ENCODE results near the gene EIF5A2. TPM values are rescaled to one million over a fixed set of nuclear protein-coding genes. Genes with fewer than 3 reads are reported as not detected.

The EIF5A2 gene
- total RNA-seq, 4 donors from 2014 or later = 1.8 to 37.4 (median 3.3) TPM

DNA sequence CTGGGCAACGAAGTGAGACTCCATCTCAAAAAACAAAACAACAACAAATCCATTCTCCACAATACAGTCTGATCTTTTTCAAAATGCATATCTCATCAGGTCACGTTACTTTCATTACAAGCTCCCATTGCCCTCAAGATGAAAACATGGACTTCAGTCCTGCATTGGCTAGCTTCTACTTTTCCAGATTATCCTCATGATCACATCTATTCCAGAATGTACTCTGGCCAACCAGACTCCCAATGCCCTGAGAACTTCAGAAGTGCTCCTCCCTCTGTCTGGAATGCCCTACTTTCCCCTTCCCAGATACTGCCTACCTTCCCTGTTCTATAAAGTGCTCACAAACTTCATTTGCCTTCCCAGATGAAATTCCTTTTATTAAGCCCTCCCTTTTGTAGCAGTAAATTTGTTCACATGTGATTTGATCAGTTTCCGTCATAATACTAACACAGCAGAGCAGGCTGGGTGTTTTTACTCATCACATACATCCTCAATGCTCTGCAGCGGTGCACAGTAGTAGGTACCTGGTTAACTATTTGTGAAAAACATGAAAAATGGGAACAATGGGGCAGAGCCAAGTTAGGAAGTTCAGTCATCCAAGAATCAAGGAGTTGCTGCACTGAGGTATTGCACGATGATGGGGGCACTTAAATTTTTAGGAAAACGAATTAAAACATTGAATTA, 43.8 kb downstream of the EIF5A2 start:
- WGBS, 2 donors (ENCODE audit: low coverage in 1 of 2) = 88 to 93% methylated on average over 6 of the region's 6 CpGs
- TF ChIP-seq EP300 (IDR thresholded peaks at IDR 0.05; ENCODE audit: low read depth) = no peak
- TF ChIP-seq POLR2A (IDR thresholded peaks at IDR 0.05) = peak; percentile 24
- peaks cover 0 to 30% (median 9%) of the 10 kb centered on the region in 4 donors for H3K36me3 ChIP-seq
- DNase-seq = no peak
- H3K27me3 ChIP-seq = no peaks in the 10 kb centered on the region
- H3K4me1 ChIP-seq = peaks cover 0 to 27% (median 22%) of the 10 kb centered on the region in 4 donors
- no peak overlapping the region for H3K4me3 ChIP-seq
- in situ Hi-C loops (cut with MboI; ENCODE audit: low pct_ligation_motif_present in 1 of 4, low pct_unique_long_range_greater_than_20kb in 1 of 4, low sequenced_read_pairs in 3 of 4) (no loop called here), intact Hi-C loops (cut with DNase I; ENCODE audit: low total_unique reads) (no loop called here)
- H3K27ac ChIP-seq = no peak overlapping the region
- H3K9me3 ChIP-seq = no peaks in the 10 kb centered on the region

DNA sequence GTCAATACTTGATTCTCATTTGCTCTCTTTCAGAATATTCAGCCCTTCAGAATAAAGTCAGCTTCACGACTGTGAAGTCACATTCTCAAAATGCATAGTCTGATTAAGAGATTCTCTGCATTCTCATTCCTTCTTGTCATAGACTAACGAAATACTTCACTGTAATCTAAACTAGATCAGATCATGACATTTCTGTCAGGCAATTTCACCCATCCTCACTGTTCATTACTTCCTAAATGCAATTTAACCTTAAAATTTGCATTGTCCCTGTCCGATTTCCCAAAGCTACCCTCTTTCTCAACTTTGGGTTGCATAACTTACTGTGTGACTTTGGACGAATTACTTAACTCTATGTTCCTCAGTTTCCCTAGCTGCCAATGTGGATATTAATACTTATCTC, 44.6 kb downstream of the EIF5A2 start:
- TF ChIP-seq EP300 (IDR thresholded peaks at IDR 0.05; ENCODE audit: low read depth) (no peak), POLR2A (IDR thresholded peaks at IDR 0.05) (no peak), POLR2AphosphoS5 (IDR thresholded peaks at IDR 0.05) (no peak)
- TF ChIP-seq, protein P1, sequence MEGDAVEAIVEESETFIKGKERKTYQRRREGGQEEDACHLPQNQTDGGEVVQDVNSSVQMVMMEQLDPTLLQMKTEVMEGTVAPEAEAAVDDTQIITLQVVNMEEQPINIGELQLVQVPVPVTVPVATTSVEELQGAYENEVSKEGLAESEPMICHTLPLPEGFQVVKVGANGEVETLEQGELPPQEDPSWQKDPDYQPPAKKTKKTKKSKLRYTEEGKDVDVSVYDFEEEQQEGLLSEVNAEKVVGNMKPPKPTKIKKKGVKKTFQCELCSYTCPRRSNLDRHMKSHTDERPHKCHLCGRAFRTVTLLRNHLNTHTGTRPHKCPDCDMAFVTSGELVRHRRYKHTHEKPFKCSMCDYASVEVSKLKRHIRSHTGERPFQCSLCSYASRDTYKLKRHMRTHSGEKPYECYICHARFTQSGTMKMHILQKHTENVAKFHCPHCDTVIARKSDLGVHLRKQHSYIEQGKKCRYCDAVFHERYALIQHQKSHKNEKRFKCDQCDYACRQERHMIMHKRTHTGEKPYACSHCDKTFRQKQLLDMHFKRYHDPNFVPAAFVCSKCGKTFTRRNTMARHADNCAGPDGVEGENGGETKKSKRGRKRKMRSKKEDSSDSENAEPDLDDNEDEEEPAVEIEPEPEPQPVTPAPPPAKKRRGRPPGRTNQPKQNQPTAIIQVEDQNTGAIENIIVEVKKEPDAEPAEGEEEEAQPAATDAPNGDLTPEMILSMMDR (IDR thresholded peaks at IDR 0.05) = no peak
- in situ Hi-C loops (cut with MboI; ENCODE audit: low pct_ligation_motif_present in 1 of 4, low pct_unique_long_range_greater_than_20kb in 1 of 4, low sequenced_read_pairs in 3 of 4) (no loop called here), intact Hi-C loops (cut with DNase I; ENCODE audit: low total_unique reads) (no loop called here)
- Histone ChIP-seq H3K36me3 (peaks cover 0 to 30% (median 9%) of the 10 kb centered on the region in 4 donors), H3K27me3 (no peaks in the 10 kb centered on the region), H3K4me1 (peaks cover 0 to 21% (median 17%) of the 10 kb centered on the region in 4 donors), H3K4me3 (no peak overlapping the region), H3K27ac (no peak overlapping the region), H3K9me3 (no peaks in the 10 kb centered on the region)
- WGBS, 2 donors (ENCODE audit: low coverage in 1 of 2) = 81 to 85% methylated on average over 3 to 4 of the region's 4 CpGs
- no peak for DNase-seq

DNA sequence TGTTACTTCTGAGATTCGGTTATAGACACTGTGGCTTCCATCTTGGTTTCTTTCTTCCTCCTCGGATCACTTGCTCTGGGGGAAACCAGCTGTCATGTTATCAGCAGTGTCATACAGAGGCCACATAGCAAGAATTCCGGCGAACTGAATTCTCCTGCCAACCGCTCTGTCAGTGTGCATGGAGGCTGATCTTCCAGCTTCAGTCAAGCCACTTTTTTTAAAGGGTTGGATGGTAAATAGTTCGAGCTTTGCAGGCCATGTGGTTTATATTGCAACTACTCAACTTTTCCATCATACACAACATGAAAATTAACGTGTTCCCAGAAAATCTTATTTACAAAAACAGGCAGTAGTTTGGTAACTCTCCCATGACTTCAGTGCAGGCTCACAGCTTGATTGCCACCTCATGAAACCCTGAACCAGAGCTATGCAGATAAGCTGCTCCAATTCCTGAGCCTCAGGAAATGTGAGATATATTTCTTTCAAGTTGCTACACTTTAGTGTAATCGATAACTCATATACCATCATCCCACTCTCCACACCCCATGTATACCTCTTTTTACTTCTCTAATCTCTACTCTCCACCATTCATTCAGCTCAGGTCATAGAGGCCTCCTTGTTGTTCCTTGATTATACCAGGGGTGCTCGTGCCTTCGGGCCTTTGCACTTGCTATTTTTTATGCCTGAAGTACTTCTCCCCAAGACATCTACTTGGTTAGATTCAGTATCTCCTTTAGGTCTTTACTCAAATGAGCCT, 45.6 kb downstream of the EIF5A2 start:
- Histone ChIP-seq H3K27ac (no peak overlapping the region), H3K9me3 (no peaks in the 10 kb centered on the region), H3K27me3 (no peaks in the 10 kb centered on the region), H3K4me3 (no peak overlapping the region), H3K36me3 (peaks cover 0 to 27% (median 9%) of the 10 kb centered on the region in 4 donors), H3K4me1 (peaks cover 0 to 10% (median 9%) of the 10 kb centered on the region in 4 donors)
- TF ChIP-seq POLR2AphosphoS5 (IDR thresholded peaks at IDR 0.05) (no peak), POLR2A (IDR thresholded peaks at IDR 0.05) (no peak), EP300 (IDR thresholded peaks at IDR 0.05; ENCODE audit: low read depth) (no peak)
- TF ChIP-seq, protein P1 (IDR thresholded peaks at IDR 0.05) = no peak
- DNase-seq = no peak
- in situ Hi-C loops (cut with MboI; ENCODE audit: low pct_ligation_motif_present in 1 of 4, low pct_unique_long_range_greater_than_20kb in 1 of 4, low sequenced_read_pairs in 3 of 4) (no loop called here), intact Hi-C loops (cut with DNase I; ENCODE audit: low total_unique reads) (no loop called here)
- WGBS, 2 donors (ENCODE audit: low coverage in 1 of 2) = 80 to 86% methylated on average over 6 to 10 of the region's 10 CpGs

DNA sequence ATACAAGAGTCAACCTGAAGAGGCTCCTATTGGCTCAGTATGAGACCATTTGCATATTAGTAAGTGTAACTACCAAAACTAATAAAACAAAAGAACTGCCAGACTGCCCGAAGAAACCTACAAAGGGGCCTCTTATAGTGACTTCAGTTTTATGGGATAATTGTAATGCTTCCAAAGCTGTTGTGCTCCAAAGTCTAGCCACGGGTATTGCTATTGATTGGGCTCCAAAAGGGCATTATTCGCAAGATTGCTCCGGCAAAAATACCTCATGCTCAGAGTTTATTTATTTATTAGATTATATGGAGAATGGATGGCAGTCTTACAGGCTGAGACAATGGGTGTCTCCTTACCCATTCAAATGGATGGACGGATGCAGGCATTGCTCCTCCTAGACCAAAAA, 49.8 kb downstream of the EIF5A2 start:
- intact Hi-C loops (cut with DNase I; ENCODE audit: low total_unique reads) (no loop called here), in situ Hi-C loops (cut with MboI; ENCODE audit: low pct_ligation_motif_present in 1 of 4, low pct_unique_long_range_greater_than_20kb in 1 of 4, low sequenced_read_pairs in 3 of 4) (no loop called here)
- Histone ChIP-seq H3K27me3 (no peaks in the 10 kb centered on the region), H3K9me3 (no peaks in the 10 kb centered on the region), H3K4me1 (no peaks in the 10 kb centered on the region), H3K4me3 (no peak overlapping the region), H3K36me3 (no peaks in the 10 kb centered on the region), H3K27ac (no peak overlapping the region)
- no peak for DNase-seq
- TF ChIP-seq POLR2AphosphoS5 (IDR thresholded peaks at IDR 0.05) = no peak
- no peak for TF ChIP-seq POLR2A (IDR thresholded peaks at IDR 0.05)
- TF ChIP-seq, protein P1 (IDR thresholded peaks at IDR 0.05) = no peak
- no peak for TF ChIP-seq EP300 (IDR thresholded peaks at IDR 0.05; ENCODE audit: low read depth)
- WGBS, 2 donors (ENCODE audit: low coverage in 1 of 2) = 57 to 69% methylated on average over 4 to 5 of the region's 5 CpGs

All from transverse colon (tissue), 4 donors.